Activated effector memory CD4-positive, alpha-beta T cell treated with anti-CD3 and anti-CD28 coated beads, Interleukin-2, amount 50 U/mL, for 16 hours (primary cell): ENCODE data around the gene ZMYM1.
"Not testable (repeated sequence)": the region's sequence is repeated elsewhere in the genome, so short reads cannot be mapped to it uniquely, and the experiment has no call there.

Experiments used
- DNase-seq: peaks from one replicate; pipeline ENCODE4 v3.0.0-alpha.2; 2020

ZMYM1 gene

DNA sequence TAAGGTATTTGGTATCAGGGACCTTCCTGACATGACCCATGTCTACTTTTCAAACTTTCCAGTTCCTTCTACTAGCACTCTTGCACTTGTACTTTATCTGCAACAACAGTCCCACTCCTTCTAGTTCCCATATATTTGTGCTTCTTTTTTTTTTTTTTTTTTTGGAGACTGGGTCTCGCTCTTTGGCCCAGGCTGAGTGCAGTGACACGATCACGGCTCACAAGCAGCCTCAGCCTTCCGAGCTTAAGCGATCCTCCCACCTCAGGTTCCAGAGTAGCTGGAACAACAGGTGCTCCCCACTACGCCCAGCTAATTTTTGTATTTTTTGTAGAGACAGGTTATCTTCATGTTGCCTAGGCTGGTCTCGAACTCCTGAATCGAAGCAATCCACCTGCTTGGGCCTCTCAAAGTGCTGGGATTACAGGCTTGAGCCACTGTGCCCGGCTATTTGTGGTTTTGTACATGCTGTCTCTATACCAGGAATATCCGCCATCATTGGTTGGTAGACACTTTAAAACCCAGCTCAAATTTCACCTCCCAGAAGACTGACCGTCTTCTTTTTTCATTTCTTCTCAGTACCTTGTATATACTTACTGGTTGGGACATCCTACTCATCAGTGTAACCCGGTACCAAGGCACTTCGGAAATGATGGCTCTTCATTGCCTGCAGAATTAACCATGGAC, 1.1 kb downstream of the ZMYM1 start:
- DNase-seq, result no peak

DNA sequence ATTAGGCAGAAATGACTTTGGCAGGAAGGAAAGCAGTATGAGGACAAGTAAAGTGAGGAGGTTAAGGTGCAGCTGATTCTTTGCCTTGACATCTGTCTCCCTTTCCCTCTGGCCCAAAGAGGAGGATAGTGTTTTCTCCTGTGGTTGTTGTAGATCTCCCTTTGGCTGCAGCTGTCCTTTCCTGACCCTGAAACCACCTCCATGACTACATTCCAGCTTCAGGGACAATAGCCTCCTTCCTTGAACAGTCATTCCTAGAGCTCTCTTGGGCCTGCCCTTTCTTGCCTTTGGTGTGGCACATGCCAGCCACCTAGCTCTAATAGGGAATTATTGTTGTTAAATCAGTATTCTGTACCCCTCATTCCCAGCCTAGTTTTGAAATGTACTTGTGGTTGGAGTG, 6.2 kb downstream of the ZMYM1 start:
- no peak for DNase-seq

DNA sequence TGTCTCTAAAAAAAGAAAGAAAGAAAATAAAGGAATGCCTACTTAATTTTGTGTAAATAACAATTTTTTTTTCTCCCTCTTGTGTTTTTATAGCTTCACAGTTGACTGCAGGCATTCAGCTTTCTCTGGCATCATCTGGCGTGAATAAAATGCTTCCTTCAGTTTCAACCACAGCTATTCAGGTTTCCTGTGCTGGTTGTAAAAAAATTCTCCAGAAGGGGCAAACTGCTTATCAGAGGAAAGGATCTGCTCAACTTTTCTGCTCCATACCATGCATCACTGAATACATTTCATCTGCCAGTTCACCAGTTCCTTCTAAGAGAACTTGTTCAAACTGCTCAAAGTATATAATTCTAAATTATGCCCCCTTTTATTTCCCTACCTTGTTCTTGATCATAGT, 18.0 kb downstream of the ZMYM1 start:
- DNase-seq, result no peak

DNA sequence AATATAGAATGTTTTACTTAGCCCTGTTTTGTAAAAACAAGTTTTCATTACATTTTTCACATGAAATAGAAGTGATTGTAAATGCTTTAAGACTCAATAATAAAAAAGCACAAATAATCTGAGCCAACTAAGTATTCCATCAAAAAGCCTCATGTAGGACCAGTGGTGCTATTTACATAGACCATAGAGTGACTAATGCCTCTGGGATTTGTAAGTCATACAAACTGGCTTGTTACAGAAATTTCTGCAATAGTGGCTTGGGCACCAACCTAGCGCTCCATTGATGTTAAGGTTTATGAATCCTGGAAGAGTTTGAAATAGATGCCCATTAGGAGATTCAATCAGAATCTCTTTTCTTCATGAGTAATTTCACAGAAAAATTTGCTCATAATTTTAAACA, 31.9 kb downstream of the ZMYM1 start:
- no peak for DNase-seq

DNA sequence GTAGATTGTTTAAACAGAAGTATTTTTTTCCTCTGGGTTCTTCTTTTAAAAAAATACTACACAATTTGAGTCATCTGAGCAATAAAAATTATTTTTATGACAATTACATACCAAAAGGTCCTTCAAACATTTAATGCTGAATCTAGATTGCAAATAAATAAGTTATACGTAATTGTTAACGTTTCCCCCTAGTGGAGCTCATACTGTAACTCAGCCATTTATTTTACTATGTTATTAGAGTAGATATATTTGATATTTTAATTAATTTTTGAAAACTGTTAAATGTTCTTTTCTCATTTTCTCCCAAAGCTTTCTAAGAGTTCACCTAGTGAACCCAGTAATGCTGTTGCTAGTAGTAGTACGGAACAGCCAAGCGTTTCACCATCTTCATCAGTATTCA, 33.5 kb downstream of the ZMYM1 start:
- no peak for DNase-seq

DNA sequence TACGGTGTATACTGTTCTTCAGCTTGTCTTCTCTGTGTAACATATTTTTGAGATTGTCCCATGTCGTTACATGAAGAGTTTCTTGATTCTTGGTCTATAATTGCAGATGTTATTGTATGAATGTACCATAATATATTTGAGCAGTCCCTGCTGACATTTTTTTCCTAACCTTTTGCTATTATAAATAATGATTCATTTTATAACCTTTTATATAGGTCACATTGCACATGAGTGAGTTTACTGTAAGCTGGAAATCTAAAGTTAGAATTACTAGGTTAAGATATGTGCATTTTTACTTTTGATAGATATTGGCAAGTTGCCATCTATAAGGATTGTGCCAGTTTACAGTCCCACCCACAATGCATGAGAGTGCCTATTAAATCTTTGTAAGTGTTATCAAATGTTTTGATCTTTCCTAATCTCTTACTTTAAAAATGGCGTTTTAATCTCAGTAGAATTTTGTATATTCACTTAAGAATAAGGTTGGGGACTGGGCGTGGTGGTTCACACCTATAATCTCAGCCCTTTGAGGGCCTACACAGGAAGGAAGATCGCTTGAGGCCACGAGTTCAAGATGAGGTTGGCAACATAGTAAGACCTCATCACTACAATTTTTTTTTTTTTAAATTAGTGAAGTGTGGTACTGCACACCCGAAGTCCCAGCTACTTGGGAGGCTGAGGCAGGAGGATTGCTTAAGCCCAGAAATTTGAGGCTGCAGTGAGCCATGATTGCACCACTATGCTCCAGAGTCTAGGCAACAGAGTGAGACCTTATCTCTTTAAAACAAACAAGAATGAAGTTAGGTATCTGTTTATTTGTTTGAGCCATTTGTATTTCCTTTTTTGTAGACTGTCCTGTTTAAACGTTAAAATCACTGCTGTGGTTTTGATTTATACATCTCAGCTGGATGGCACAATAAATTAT, 36.5 kb downstream of the ZMYM1 start:
- DNase-seq, result no peak

DNA sequence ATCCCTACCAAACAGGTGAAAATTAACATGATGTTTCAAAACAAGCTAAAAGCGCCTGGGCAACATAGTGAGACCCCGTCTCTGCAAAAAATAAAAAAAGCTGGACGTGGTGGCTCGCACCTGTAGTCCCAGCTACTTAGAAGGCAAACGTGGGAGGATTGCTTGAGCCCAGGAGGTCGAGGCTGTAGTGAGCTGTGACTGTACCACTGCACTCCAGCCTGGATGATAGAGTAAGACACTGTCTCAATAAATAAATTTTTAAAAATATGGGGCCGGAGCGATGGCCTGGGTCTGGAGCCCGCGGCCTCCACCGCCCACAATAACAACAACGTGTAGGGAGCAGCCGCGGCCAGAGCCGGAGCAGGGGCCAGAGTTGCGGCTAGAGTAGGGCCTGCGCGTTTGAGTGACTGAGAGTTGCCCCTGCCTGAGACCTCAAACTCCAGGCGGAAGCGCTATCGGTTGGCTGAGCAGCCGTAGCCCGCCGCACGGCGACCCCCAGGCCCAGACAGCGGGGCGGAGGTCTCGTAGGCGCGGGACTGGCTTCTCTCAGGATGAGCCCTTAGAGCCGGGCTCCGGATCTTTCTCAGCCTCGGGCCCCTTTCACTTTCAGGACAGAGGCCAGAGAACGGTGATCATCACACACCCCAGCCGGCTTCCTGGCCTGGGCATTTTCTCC, 41.4 kb downstream of the ZMYM1 start:
- peak; percentile 63 for DNase-seq

DNA sequence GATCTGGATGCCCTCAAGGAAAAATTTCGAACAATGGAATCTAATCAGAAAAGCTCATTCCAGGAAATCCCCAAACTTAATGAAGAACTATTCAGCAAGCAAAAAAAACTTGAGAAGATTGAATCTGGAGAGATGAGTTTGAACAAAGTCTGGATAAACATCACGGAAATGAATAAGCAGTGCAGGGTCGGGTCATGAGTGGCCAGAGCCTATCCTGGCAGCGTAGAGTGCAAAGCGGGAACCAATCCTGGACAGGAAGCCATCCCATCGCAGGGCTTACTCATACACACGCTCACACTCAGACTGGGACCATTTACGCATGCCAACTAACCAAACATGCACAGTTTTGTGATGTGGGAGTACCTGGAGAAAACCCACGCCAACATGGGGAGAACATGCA, 43.1 kb downstream of the ZMYM1 start:
- DNase-seq, result no peak

DNA sequence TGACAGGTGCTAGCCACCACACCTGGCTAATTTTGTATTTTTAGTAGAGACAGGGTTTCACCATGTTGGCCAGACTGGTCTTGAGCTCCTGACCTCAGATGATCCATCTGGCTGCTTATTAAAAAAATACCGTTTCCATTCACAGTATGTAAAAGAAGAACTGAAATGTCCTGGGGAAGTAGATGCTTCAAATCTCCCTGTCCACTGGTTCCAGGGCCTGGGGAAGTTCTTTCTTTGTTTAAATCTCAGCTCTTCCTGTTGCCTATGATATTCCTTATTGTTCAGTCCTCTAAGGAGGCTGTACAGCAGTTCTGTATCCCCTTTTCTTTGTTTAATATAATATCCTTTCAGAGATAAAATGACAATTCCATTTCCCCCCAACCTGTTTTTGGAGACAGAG, 47.4 kb downstream of the ZMYM1 start:
- DNase-seq, result no peak

DNA sequence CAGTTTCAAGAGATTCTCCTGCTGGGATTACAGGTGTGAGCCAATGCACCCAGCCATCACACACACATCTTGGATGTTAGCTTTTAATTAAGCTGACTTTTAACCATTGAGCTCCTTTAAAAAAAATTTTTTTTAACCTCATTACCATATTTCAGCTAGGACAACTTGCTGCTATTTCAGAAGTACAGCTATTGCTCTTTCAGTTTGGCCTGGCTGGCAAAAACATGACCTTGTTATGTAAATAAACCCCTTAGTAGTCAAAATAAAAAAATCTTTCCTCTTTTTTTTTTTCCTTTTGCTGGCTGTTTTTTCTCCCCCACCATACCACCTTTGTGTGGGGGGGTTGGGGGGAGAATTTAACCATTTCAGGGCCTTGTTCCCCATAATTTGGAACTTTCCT, 49.9 kb downstream of the ZMYM1 start:
- no peak for DNase-seq

DNA sequence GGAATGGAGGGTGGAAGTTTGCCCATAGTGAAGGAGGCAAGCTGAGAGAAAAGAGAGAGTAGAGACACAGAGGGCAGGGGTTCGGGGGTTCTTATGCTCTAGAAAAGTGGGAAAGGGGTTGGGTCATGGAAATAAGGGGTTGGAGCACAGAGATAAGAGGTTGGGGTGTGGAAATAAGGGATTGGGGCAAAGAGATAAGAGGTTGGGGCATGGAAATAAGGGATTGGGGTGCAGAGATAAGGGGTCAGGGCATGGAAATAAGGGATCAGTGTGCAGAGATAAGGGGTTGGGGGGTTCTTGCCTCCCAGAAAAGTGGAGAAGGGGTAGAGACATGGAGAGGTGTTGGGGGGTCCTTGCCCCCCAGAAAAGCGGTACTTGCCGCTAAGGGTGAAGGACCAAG, 57.6 kb downstream of the ZMYM1 start:
- DNase-seq, result no peak

DNA sequence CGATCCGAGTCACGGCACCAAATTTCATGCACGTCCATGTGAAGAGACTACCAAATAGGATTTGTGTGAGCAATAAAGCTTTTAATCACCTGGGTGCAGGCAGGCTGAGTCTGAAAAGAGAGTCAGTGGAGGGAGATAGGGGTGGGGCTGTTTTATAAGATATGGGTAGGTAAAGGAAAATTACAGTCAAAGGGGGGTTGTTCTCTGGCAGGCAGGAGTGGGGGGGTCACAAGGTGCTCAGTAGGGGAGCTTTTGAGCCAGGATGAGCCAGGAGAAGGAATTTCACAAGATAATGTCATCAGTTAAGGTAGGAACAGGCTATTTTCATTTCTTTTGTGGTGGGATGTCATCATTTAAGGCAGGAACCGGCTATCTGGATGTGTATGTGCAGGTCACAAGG, 58.4 kb downstream of the ZMYM1 start:
- not testable (repeated sequence) for DNase-seq

DNA sequence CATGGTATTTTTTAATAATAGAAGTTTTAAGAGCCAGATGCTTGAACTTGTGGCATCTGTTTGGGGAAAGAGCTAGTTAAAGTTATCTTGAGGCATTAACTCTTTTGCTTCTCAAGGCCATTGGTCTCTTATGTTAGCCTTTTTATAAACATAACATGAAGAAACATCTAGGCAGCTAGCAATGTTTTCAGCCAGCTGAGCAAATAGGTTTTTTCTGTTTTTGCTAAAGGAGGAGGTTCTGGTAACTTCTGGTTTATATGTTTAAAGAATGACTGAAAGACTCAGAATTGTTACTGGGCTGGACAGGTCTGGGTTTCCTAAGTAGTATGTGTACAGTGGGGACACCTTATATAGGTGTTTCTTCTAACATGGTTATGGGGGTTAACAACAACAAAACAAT, 63.1 kb downstream of the ZMYM1 start:
- DNase-seq, result not testable (repeated sequence)

DNA sequence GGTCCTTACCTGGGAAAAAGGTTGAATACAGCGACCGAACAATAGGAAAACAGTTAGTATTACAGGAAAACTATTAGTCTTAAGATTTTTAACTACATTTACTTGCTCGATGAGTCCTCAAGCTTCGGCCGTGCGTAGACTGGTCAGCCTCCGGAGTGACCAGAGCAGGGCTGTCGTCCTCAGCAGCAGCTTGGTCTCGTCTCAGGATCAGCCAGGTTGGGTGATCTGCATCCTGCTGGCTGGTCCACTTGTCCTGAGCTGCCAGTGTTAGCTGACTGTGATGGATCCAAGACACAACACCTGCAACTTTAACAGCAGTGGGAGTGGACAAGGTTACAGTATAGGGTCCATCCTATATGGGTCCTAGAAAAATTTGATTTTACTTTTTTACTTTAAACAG, 63.5 kb downstream of the ZMYM1 start:
- not testable (repeated sequence) for DNase-seq

DNA sequence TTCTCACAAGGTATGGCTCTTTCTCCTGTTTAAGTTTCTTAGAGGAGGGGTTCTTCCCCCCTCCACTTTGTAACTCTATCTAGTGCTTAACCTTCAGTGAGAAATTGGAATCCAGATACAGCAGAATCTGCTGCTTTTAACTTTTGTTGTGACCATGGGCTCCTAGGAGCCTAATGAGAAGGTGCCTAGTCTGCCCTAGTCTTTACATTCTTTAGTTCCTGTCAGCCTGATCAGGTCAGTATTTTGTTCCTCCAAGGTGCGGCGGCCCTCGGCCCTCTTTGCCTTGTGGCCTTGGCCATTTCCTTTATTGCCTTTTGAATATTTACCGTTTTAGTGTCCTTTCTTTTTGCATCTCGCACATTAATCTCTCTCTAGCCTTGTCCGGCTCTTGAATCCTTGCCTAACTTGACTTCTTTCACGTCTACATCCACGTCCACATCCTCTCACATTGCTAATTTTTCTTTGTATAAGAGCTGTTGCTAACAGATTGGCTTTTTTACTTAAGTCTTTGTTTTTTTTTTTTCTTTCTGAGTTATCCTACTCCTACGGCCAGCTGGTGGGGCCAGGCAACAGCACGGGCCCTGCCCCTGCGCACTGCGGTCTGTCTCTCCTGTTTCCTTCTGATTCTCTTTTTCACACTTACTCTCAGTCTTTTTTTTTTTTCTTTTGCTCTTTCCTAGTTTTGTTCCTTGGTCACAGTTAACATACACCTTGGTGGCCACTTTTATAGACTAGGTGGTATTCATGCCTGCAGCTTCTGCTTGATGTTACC, 64.7 kb downstream of the ZMYM1 start:
- no peak for DNase-seq

DNA sequence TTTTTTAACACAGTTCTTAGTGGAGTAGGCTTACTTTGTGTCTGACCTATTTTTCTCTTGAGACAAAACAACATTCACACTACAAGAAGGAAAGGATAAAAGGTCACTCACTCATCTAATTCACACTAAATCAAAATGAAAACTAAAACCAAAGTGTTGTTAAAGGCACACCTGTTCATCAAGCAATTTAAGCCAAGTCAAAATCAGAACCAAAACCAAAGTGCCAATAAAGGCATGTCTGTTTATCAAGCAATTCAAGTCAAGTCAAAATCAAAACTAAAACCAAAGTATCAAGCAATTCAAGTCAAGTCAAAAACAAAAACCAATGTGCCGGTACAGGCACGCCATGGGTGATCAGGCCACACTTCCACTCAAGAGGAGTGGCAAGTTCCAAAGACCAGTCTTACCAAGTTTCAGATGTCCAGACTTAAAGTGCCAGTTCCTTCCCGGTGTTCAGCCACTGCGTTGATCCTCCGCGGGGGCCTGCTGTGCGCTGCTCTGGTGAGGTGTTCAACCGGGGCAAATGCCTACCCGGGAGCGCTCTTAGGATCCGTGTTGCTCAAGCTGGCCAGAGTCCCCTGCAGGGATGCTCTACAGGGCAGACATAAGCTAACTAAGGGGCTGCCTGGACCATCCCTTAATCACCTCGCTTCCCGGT, 66.8 kb downstream of the ZMYM1 start:
- not testable (repeated sequence) for DNase-seq

DNA sequence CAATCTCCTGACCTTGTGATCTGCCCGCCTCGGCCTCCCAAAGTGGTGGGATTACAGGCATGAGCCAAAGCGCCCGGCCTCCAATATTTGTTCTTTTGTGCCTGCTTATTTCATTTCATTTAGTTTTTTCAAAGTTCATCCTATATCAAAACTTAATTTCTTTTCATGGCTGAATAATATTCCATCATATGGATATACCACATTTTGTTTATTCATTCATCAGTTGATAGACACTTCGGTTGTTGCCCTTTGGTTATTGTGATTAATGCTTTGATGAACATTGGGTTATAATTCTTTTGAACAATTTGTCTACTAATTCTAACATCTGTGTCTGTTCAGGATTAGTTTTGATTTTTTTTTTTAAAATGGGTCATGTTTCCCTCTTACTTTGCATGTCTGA, 72.0 kb downstream of the ZMYM1 start:
- DNase-seq, result no peak

DNA sequence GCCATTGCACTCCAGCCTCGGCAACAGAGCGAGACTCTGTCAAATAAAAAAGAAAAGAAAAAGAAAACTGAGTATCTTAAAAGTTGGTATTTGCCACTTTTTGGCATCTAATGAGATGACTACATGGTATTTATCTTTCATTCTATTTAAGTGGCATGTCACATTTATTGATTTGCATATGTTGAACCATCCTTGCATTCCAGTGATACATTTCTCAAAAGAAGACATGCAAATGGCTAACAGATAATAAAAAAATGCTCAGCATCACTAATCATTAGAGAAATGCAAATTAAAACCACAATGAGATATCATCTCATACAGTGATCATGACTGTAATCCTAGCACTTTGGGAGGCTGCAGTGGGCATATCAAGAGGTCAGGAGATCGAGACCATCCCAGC, 85.7 kb downstream of the ZMYM1 start:
- DNase-seq, result no peak
